ENCODE measurements around the gene CCN2. TPM values are rescaled to one million over a fixed set of nuclear protein-coding genes. Genes with fewer than 3 reads are reported as not detected.

CCN2 gene
- total and polyA plus RNA-seq, 2 of the 8 experiments (the other 6 are each of a cell fraction or from before 2014, with no cell fraction given): 25.0 to 107 TPM

GRCh38 chr6:131980791-131981623, 29.8 kb upstream of the CCN2 start (continued):
- TF ChIP-seq CHD7 (IDR thresholded peaks at IDR 0.05; ENCODE audit: insufficient replicate concordance, low read length) (no peak), NRF1 (IDR thresholded peaks at IDR 0.05; ENCODE audit: low read depth, low read length) (no peak), CREB1 (IDR thresholded peaks at IDR 0.05) (no peak)
